HL-60 (cell line): Measurements from ENCODE around the gene PLOD3.

Experiments
- GABPA ChIP-seq: IDR thresholded peaks from 2 replicates; pipeline ENCODE4 v1.6.1; 2012; ENCODE audit warnings: low read depth
- POLR2AphosphoS5 ChIP-seq: IDR thresholded peaks from 2 replicates; pipeline ENCODE4 v1.6.1; 2012; ENCODE audit warnings: low read depth
- TF ChIP-seq, protein P1 (sequence below): IDR thresholded peaks from one replicate; pipeline ENCODE4 v1.5.1; 2011; ENCODE audit warnings: low read length, control low read depth, inconsistent platforms; ENCODE audit not compliant: insufficient read depth

GRCh38 chr7:101177644-101178043 is 39.7 kb downstream of the PLOD3 start:
- TF ChIP-seq GABPA (no peak), POLR2AphosphoS5 (no peak)
- TF ChIP-seq, protein P1, sequence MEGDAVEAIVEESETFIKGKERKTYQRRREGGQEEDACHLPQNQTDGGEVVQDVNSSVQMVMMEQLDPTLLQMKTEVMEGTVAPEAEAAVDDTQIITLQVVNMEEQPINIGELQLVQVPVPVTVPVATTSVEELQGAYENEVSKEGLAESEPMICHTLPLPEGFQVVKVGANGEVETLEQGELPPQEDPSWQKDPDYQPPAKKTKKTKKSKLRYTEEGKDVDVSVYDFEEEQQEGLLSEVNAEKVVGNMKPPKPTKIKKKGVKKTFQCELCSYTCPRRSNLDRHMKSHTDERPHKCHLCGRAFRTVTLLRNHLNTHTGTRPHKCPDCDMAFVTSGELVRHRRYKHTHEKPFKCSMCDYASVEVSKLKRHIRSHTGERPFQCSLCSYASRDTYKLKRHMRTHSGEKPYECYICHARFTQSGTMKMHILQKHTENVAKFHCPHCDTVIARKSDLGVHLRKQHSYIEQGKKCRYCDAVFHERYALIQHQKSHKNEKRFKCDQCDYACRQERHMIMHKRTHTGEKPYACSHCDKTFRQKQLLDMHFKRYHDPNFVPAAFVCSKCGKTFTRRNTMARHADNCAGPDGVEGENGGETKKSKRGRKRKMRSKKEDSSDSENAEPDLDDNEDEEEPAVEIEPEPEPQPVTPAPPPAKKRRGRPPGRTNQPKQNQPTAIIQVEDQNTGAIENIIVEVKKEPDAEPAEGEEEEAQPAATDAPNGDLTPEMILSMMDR = no peak
